Mucosa of descending colon (tissue), 3 donors: ENCODE data around the gene NDRG4. TPM values are rescaled to one million over a fixed set of nuclear protein-coding genes. Genes with fewer than 3 reads are reported as not detected.

ENCODE experiments used
- ATAC-seq: fragments of 200-7000 bp; cut with Tn5 transposase; one replicate; pipeline ENCODE4 v1.9.1; 2020; ENCODE audit warnings: mild to moderate bottlenecking, moderate library complexity
- DNase-seq, 3 donors: peaks; one replicate each; pipeline ENCODE4 v3.0.0-alpha.2; 2020
- H3K36me3 ChIP-seq: fragments of 200-600 bp; one replicate; pipeline ENCODE4 v1.8.0; 2021; ENCODE audit warnings: low read depth, mild to moderate bottlenecking
- H3K4me1 ChIP-seq: fragments of 200-600 bp; one replicate; pipeline ENCODE4 v1.8.0; 2021; ENCODE audit warnings: low read depth, mild to moderate bottlenecking
- H3K4me3 ChIP-seq: fragments of 200-600 bp; one replicate; pipeline ENCODE4 v1.8.0; 2021; ENCODE audit warnings: mild to moderate bottlenecking
- H3K9me3 ChIP-seq: fragments of 200-600 bp; one replicate; pipeline ENCODE4 v1.8.0; 2021; ENCODE audit warnings: mild to moderate bottlenecking
- intact Hi-C, 2 donors: fragments of 100-400 bp; cut with DNase I in 1 of 2; cut with micrococcal nuclease in 1 of 2; formaldehyde crosslinking; loops; one replicate each; pipeline versions ENCODE4 v1.11.0 to v1.11.1; 2022; cut with DNase I, micrococcal nuclease
- total RNA-seq, 3 donors: library from RNA; stranded (reverse); fragmentation: NEBNext Ultra II Directional in 2 of 3; extraction: Animal tissue kit (Norgen Biotek cat#: 25700) in 2 of 3; gene quantifications; one replicate each; pipeline versions ENCODE4 v1.2.1 to v1.2.4, GENCODE V29; 2021 to 2023
- TF ChIP-seq, protein P1 (sequence below): fragments of 200-600 bp; IDR thresholded peaks from one replicate; pipeline ENCODE4 v1.8.0; 2022; ENCODE audit warnings: antibody characterized with exemption, mild to moderate bottlenecking
- donor health status: DM: no; HTN: no; CAD: no; lungs with moderate emphysema.
- donor health status: DM: no; HTN: no; CAD: no.
- donor health status: DM: no; HTN: yes; CAD: no.

The NDRG4 gene
- total RNA-seq, 3 donors from 2014 or later = 3.0 to 15.8 (median 3.6) TPM

DNA sequence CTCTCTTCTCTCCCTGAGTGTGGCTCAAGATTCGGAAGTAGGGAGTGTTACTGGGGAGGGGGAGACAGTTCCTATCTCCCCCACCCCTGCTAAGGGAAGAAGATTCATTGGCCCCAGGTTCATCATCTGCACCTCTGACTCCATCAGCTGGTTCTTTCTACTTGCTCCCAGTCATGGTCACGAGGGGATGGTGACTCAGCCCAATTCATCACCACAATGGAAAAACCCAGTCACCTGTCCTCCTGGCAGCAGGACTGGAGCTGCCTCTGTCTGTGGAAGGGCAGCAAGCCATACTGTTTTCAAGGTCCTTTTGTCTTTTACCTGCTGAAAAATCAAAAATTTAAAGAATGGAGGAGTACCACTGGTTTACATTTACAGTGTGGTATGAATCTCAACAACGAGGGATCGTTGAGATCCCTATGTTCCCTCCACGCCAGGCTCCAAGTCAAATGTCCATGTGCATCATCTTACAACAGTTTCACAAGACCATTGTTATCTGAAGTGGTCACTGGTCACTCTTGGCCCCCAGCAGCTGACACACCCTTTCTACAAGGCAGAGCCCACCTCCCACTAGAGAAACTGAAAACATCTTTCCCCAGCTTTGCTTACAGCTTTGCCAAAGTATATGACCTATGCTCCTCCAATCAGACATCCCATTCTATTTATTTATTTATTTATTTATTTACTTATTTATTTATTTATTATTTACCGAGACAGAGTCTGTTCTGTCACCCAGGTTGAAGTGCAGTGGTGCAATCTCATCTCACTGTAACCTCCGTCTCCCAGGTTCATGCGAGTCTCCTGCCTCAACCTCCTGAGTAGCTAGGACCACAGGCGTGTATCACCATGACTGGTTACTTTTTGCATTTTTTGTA lies 40.4 kb upstream of the NDRG4 start:
- TF ChIP-seq, protein P1, sequence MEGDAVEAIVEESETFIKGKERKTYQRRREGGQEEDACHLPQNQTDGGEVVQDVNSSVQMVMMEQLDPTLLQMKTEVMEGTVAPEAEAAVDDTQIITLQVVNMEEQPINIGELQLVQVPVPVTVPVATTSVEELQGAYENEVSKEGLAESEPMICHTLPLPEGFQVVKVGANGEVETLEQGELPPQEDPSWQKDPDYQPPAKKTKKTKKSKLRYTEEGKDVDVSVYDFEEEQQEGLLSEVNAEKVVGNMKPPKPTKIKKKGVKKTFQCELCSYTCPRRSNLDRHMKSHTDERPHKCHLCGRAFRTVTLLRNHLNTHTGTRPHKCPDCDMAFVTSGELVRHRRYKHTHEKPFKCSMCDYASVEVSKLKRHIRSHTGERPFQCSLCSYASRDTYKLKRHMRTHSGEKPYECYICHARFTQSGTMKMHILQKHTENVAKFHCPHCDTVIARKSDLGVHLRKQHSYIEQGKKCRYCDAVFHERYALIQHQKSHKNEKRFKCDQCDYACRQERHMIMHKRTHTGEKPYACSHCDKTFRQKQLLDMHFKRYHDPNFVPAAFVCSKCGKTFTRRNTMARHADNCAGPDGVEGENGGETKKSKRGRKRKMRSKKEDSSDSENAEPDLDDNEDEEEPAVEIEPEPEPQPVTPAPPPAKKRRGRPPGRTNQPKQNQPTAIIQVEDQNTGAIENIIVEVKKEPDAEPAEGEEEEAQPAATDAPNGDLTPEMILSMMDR = no peak
- intact Hi-C loops = no loop called here
- Histone ChIP-seq H3K36me3 (no peaks in the 10 kb centered on the region), H3K4me3 (no peak overlapping the region), H3K9me3 (no peaks in the 10 kb centered on the region), H3K4me1 (peaks cover 9% of the 10 kb centered on the region)
- ATAC-seq = no peak
- no peak for DNase-seq

DNA sequence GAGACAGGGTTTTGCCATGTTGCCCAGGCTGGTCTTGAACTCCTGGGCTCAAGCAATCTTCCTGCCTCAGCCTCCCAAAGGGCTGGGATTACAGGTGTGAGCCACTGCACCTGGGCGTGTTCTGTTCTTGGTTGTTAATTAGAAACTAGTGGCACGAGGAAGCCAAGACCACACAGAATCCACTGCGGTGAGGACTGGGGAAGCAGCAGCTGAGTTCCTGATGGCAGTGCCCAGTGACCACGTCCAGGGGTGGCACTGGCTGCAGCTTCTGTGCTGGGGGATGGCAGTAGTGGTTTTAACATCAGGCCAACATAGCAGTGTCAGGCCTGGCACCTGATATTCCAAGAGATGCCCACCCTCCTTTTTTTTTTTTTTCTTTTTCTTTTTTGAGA lies 39.7 kb upstream of the NDRG4 start:
- H3K36me3 ChIP-seq = no peaks in the 10 kb centered on the region
- H3K4me1 ChIP-seq = peaks cover 9% of the 10 kb centered on the region
- DNase-seq (no peak), ATAC-seq (no peak)
- H3K4me3 ChIP-seq = no peak overlapping the region
- intact Hi-C loops = no loop called here
- H3K9me3 ChIP-seq = no peaks in the 10 kb centered on the region
- TF ChIP-seq, protein P1 = no peak

DNA sequence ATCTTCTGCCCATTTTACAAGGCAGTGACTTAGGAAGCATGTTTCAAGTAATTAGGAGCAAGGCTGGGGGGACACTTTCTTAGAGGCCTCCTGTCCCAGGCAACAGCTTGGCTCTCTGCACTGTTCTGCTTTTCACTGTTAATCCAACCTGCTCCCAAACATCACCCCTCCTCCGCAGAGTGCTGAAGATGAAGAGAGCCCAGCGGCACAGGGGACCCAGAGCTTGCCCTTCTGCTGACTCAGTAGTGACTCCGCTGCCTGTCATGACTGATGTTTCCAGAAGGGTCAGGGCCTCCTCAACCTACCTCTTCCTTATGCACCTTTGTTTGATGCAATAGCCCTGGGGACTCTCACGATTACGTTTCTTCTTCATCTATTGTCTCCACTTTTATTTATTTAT lies 38.9 kb upstream of the NDRG4 start:
- DNase-seq = no peak
- intact Hi-C loops = no loop called here
- peaks cover 9% of the 10 kb centered on the region for H3K4me1 ChIP-seq
- H3K9me3 ChIP-seq = no peaks in the 10 kb centered on the region
- no peak for ATAC-seq
- H3K4me3 ChIP-seq = no peak overlapping the region
- no peaks in the 10 kb centered on the region for H3K36me3 ChIP-seq
- TF ChIP-seq, protein P1 = no peak

DNA sequence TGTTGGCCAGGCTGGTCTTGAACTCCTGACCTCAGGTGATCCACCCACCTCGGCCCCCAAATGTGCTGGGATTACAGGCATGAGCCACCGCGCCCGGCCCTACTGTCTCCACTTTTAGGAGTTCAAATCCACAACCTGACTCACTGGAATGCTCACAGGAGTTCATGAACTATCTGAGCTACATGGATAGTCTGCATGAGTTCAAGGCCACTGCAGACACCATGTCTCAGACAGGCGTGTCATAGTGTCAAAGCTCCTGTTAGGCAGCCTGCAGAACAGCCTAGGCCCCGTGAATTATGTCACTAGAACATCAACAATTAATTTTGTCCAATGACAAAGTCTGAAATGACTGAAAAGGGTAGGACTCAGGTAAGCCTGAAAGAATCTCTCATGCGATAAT lies 38.3 kb upstream of the NDRG4 start:
- ATAC-seq = no peak
- intact Hi-C loops = no loop called here
- H3K36me3 ChIP-seq = no peaks in the 10 kb centered on the region

DNA sequence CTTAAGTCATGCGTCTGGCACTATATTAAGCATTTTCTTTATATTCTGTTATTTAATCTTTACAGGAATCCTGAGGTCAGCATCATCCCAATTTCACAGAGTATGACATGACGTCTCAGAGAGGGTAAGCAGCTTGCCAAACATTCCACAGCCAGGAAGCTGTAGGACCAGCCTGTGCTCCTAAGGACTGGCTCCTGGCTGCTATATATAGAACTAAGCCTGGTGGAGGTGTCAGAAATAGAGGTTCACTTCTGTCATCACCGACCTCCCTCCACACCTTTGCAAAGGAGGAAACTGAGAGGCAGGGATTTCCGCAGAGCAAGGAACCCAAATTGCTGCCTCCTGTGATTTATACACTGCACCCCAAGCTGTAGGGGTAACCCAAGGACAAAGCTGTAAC lies 37.9 kb upstream of the NDRG4 start:
- DNase-seq = no peak
- no peaks in the 10 kb centered on the region for H3K9me3 ChIP-seq

More for the DNA sequence above, 38.3 kb upstream of the NDRG4 start:
- H3K4me1 ChIP-seq = peaks cover 9% of the 10 kb centered on the region
- no peak for DNase-seq
- no peaks in the 10 kb centered on the region for H3K9me3 ChIP-seq
- TF ChIP-seq, protein P1 = no peak
- H3K4me3 ChIP-seq = no peak overlapping the region

More for the DNA sequence above, 37.9 kb upstream of the NDRG4 start:
- ATAC-seq = no peak
- Histone ChIP-seq H3K4me3 (no peak overlapping the region), H3K4me1 (peaks cover 9% of the 10 kb centered on the region), H3K36me3 (no peaks in the 10 kb centered on the region)
- TF ChIP-seq, protein P1 = no peak
- intact Hi-C loops = no loop called here
